ENCODE results near the gene CTU2. TPM values are rescaled to one million over a fixed set of nuclear protein-coding genes. Genes with fewer than 3 reads are reported as not detected.

Gene CTU2
- total and polyA plus RNA-seq, 2 of the 8 experiments (the other 6 are each of a cell fraction or from before 2014, with no cell fraction given) = 32.7 to 42.9 TPM

- TF ChIP-seq E2F6 (IDR thresholded peaks at IDR 0.05) (no peak; the same call in 1 of the 2 replicates), MAX (IDR thresholded peaks at IDR 0.05) (peak; percentile 96), ZNF274 (IDR thresholded peaks at IDR 0.05; ENCODE audit: borderline replicate concordance, extremely low read depth, low read length) (no peak), GABPA (IDR thresholded peaks at IDR 0.05; ENCODE audit: borderline replicate concordance, insufficient read depth, low read length) (peak; percentile 58; the same call in 1 of the 2 replicates), CHD7 (IDR thresholded peaks at IDR 0.05; ENCODE audit: insufficient replicate concordance, low read length) (no peak), RFX5 (IDR thresholded peaks at IDR 0.05; ENCODE audit: borderline replicate concordance, low read depth, low read length) (no peak), ASH2L (IDR thresholded peaks at IDR 0.05; ENCODE audit: low read length) (peak; percentile 68), NANOG (IDR thresholded peaks at IDR 0.05; ENCODE audit: insufficient read depth, low read depth, low read length, poor library complexity, severe bottlenecking) (peak; percentile 24), SIRT6 (IDR thresholded peaks at IDR 0.05; ENCODE audit: low read length) (no peak)
Observed at GRCh38 chr16:88706229-88706964, at the start of gene CTU2, which contains the start of gene RNF166 (continued).

Measured in H1 (cell line).